Measurements from ENCODE around the gene AMELX.

DNA sequence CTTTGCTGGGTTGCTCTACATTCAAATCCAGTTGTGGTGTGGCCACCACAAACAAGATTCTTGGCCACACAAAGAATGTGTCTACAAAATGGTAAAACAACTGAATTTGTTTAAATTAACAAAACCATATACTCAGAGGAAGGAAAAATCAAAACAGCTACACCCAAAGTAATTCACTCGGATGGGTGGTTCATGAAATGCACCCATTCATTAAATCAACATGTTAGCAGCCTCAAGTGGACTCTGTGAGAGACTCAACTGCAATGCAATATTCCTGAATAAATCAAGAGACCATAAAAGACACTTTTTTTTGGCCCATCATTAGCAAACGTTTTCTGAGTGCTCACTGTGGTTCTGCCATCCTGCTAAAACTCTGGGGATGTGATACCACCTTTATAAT, 11.2 kb upstream of the AMELX start:
- TF ChIP-seq ZFP3 (CRISPR knock-in tag; IDR thresholded peaks at IDR 0.05) (no peak), BACH2 (CRISPR knock-in tag; IDR thresholded peaks at IDR 0.05; ENCODE audit: borderline replicate concordance) (no peak)
